CD4-positive, alpha-beta T cell treated with Interferon gamma for 1 hour (primary cell): ENCODE results near the gene NR2F1.
"Not testable (repeated sequence)": the region's sequence is repeated elsewhere in the genome, so short reads cannot be mapped to it uniquely, and the experiment has no call there.

Source experiments
- DNase-seq: peaks from one replicate; pipeline ENCODE4 v3.0.0-alpha.2; 2020

NR2F1 gene

GRCh38 chr5:93582677-93583438, at the start of gene NR2F1:
NR2F1 (plus strand) TSS chr5:93583222; CDS start chr5:93585024, 1,802 bp downstream.
- DNase-seq = no peak

- no peak for DNase-seq
These were observed 37.1 kb upstream of the NR2F1 start for GRCh38 chr5:93545872-93546271.

- DNase-seq = not testable (repeated sequence)
These were observed 33.4 kb upstream of the NR2F1 start for GRCh38 chr5:93549594-93549993.

GRCh38 chr5:93557021-93557604, 25.9 kb upstream of the NR2F1 start:
- DNase-seq = no peak

GRCh38 chr5:93566091-93566490, 16.9 kb upstream of the NR2F1 start:
- no peak for DNase-seq

GRCh38 chr5:93567424-93567823, 15.6 kb upstream of the NR2F1 start:
- no peak for DNase-seq

- DNase-seq = no peak
These were observed 13.5 kb upstream of the NR2F1 start for GRCh38 chr5:93569300-93570160.

GRCh38 chr5:93570294-93571113, 12.5 kb upstream of the NR2F1 start:
- DNase-seq = no peak

GRCh38 chr5:93571114-93571949, 11.7 kb upstream of the NR2F1 start:
- no peak for DNase-seq

GRCh38 chr5:93572101-93572607, 10.9 kb upstream of the NR2F1 start:
- no peak for DNase-seq

- no peak for DNase-seq
These were observed 10.2 kb upstream of the NR2F1 start for GRCh38 chr5:93572608-93573353.

GRCh38 chr5:93573354-93574351, 9.4 kb upstream of the NR2F1 start:
- DNase-seq = no peak

GRCh38 chr5:93574491-93575305, 8.3 kb upstream of the NR2F1 start:
- no peak for DNase-seq

- DNase-seq = no peak
These were observed 7.3 kb upstream of the NR2F1 start for GRCh38 chr5:93575461-93576414.

- no peak for DNase-seq
These were observed 5.8 kb upstream of the NR2F1 start for GRCh38 chr5:93576994-93577853.
